HEK293T (cell line): ENCODE results near the gene ZNF282.
A peak's percentile ranks its signal among the peaks of the same experiment; 100 is the strongest.

Experiments used
- CTCF ChIA-PET: fragments of 350-600 bp; formaldehyde crosslinking; extraction: SDS; loops from one replicate; lab custom pipeline; 2021; ENCODE audit warnings: antibody characterized with exemption, inconsistent platforms; lab: Yijun Ruan, JAX
- POLR2A ChIA-PET: fragments of 350-600 bp; formaldehyde crosslinking; extraction: SDS; loops from one replicate; lab custom pipeline; 2020; ENCODE audit warnings: antibody characterized with exemption, inconsistent platforms; lab: Yijun Ruan, JAX
- DNase-seq: peaks from one replicate; pipeline ENCODE4 v3.0.0; 2012; ENCODE audit warnings: mixed read lengths; ENCODE audit errors: extremely low spot score
- ARNT ChIP-seq: fragments of 450-650 bp; IDR thresholded peaks from 2 replicates; pipeline ENCODE4 v1.6.1; 2017; ENCODE audit warnings: mild to moderate bottlenecking
- BHLHE40 ChIP-seq: fragments of 450-650 bp; IDR thresholded peaks from 2 replicates; pipeline ENCODE4 v1.6.1; 2016; ENCODE audit warnings: mild to moderate bottlenecking, moderate library complexity, borderline replicate concordance
- CTBP1 ChIP-seq: fragments of 450-650 bp; IDR thresholded peaks from 2 replicates; pipeline ENCODE4 v1.6.1; 2016; ENCODE audit warnings: borderline replicate concordance
- ELF4 ChIP-seq: fragments of 450-650 bp; IDR thresholded peaks from 2 replicates; pipeline ENCODE4 v1.6.1; 2017; ENCODE audit warnings: antibody characterized with exemption
- FOXA1 ChIP-seq: fragments of 450-650 bp; IDR thresholded peaks from 2 replicates; pipeline ENCODE4 v1.6.1; 2016; ENCODE audit warnings: mild to moderate bottlenecking
- FOXK2 ChIP-seq: fragments of 450-650 bp; IDR thresholded peaks from 2 replicates; pipeline ENCODE4 v1.6.1; 2016; ENCODE audit warnings: mild to moderate bottlenecking
- FOXM1 ChIP-seq: fragments of 450-650 bp; IDR thresholded peaks from 2 replicates; pipeline ENCODE4 v1.6.1; 2017; ENCODE audit warnings: mild to moderate bottlenecking, borderline replicate concordance
- HDGF ChIP-seq: fragments of 450-650 bp; IDR thresholded peaks from 2 replicates; pipeline ENCODE4 v1.6.1; 2017; ENCODE audit warnings: antibody characterized with exemption, borderline replicate concordance
- L3MBTL2 ChIP-seq: fragments of 450-650 bp; conservative IDR thresholded peaks from 2 replicates; pipeline ENCODE4 v1.6.1; 2016; ENCODE audit warnings: mild to moderate bottlenecking
- LEF1 ChIP-seq: fragments of 450-650 bp; IDR thresholded peaks from 2 replicates; pipeline ENCODE4 v1.6.1; 2017; ENCODE audit warnings: mild to moderate bottlenecking, borderline replicate concordance
- NFRKB ChIP-seq: fragments of 450-650 bp; IDR thresholded peaks from 2 replicates; pipeline ENCODE4 v1.6.1; 2016; ENCODE audit warnings: mild to moderate bottlenecking, moderate library complexity
- PKNOX1 ChIP-seq: fragments of 450-650 bp; IDR thresholded peaks from 2 replicates; pipeline ENCODE4 v1.6.1; 2016
- SP1 ChIP-seq: fragments of 450-650 bp; IDR thresholded peaks from 2 replicates; pipeline ENCODE4 v1.6.1; 2017
- SUZ12 ChIP-seq: fragments of 450-650 bp; IDR thresholded peaks from 2 replicates; pipeline ENCODE4 v1.6.1; 2016; ENCODE audit warnings: mild to moderate bottlenecking
- TARDBP ChIP-seq: fragments of 450-650 bp; IDR thresholded peaks from 2 replicates; pipeline ENCODE4 v1.6.1; 2016
- ZNF384 ChIP-seq: fragments of 450-650 bp; IDR thresholded peaks from 2 replicates; pipeline ENCODE4 v1.6.1; 2016

Gene ZNF282

GRCh38 chr7:149195180-149196150 is at the start of gene ZNF282:
TSS of gene ZNF282 (plus strand) at chr7:149195546. CDS start at chr7:149195590, 44 bp downstream.
- POLR2A ChIA-PET = interaction anchor here (0.9 to 2.4 kb wide), 28 partner anchors 9 to 301 kb away, joined by 3 to 35 read pairs (median 6); partner anchors contain the start of genes ZNF398, ZNF425 and ZNF783
- DNase-seq = peak; percentile 99
- TF ChIP-seq FOXK2 (no peak), L3MBTL2 (peak; percentile 35; the same call in 1 of the 2 replicates), CTBP1 (no peak), LEF1 (peak; percentile 53; the same call in 1 of the 2 replicates), ARNT (peak; percentile 66; the same call in 1 of the 2 replicates), NFRKB (no peak), FOXM1 (peak; percentile 83)
- CTCF ChIA-PET = interaction anchor here (0.6 to 1.6 kb wide), 7 partner anchors 12 to 71 kb away, joined by 3 to 9 read pairs (median 4); partner anchors contain the start of gene ZNF398

GRCh38 chr7:149147072-149147751 is 48.1 kb upstream of the ZNF282 start, which contains the start of gene ZNF398:
TSS of gene ZNF398 (plus strand) at chr7:149147453. CDS start at chr7:149147743, 290 bp downstream.
- ChIA-PET CTCF (interaction anchor here (0.6 to 4.8 kb wide), 9 partner anchors 9 to 1881 kb away, joined by 3 to 40 read pairs (median 4); partner anchors contain the start of genes ABCB8, ZNF282 and ZNF425), POLR2A (interaction anchor here (0.6 to 4.8 kb wide), 23 partner anchors 8 to 1939 kb away, joined by 3 to 88 read pairs (median 4); partner anchors contain the start of genes ZNF282, ZNF425 and ZNF783)
- TF ChIP-seq FOXK2 = no peak
- peak; percentile 96 for TF ChIP-seq LEF1
- peak; percentile 70; the same call in 1 of the 2 replicates for TF ChIP-seq PKNOX1
- no peak for TF ChIP-seq TARDBP
- peak; percentile 46; the same call in 1 of the 2 replicates for TF ChIP-seq FOXM1
- DNase-seq = peak; percentile 97

GRCh38 chr7:149147752-149148653 is 47.3 kb upstream of the ZNF282 start:
- DNase-seq = peak; percentile 66
- ChIA-PET POLR2A (interaction anchor here (0.6 to 4.8 kb wide), 18 partner anchors 9 to 165 kb away, joined by 3 to 88 read pairs (median 6); partner anchors contain the start of genes ZNF282, ZNF425 and ZNF783), CTCF (interaction anchor here (0.5 to 4.8 kb wide), 8 partner anchors 12 to 686 kb away, joined by 3 to 40 read pairs (median 7); partner anchors contain the start of genes ZNF282 and ZNF425)
- no peak for TF ChIP-seq ELF4
- 0 out of 2 replicates have a peak, but pooled peaks have one; percentile 35 for TF ChIP-seq L3MBTL2
- TF ChIP-seq ZNF384 = no peak
- no peak for TF ChIP-seq SP1
- TF ChIP-seq TARDBP = peak; percentile 82

- DNase-seq = no peak
- TF ChIP-seq CTBP1 (no peak), L3MBTL2 (no peak), NFRKB (no peak), FOXM1 (no peak), SP1 (no peak), FOXA1 (no peak), LEF1 (no peak), HDGF (no peak), TARDBP (no peak), PKNOX1 (no peak), FOXK2 (no peak), SUZ12 (no peak), ELF4 (no peak), ZNF384 (no peak), ARNT (no peak), BHLHE40 (no peak)
- CTCF ChIA-PET = interaction anchor here (0.6 kb wide), 1 partner anchor 122 kb away, joined by 3 read pairs; no protein-coding TSS in a partner anchor
- POLR2A ChIA-PET = interaction anchor here (0.8 to 1.8 kb wide), 5 partner anchors 14 to 45 kb away, joined by 3 to 5 read pairs (median 4); partner anchors contain the start of genes ZNF282 and ZNF425
Observed at GRCh38 chr7:149150981-149151380, 44.4 kb upstream of the ZNF282 start.

GRCh38 chr7:149153346-149153745 is 42.0 kb upstream of the ZNF282 start:
- no peak for DNase-seq
- POLR2A ChIA-PET = interaction anchor here (0.9 kb wide), 1 partner anchor 28 kb away, joined by 3 read pairs; no protein-coding TSS in a partner anchor
- no peak for TF ChIP-seq TARDBP
- TF ChIP-seq LEF1 = no peak
- TF ChIP-seq FOXA1 = no peak
- TF ChIP-seq HDGF = no peak
- peak; percentile 51; the same call in 1 of the 2 replicates for TF ChIP-seq PKNOX1
- no peak for TF ChIP-seq ZNF384
- CTCF ChIA-PET = interaction anchor here (0.7 kb wide), 1 partner anchor 36 kb away, joined by 4 read pairs; no protein-coding TSS in a partner anchor
